Panc1 (cell line): ENCODE data around the gene CEMIP. TPM values are rescaled to one million over a fixed set of nuclear protein-coding genes. Genes with fewer than 3 reads are reported as not detected.

Source experiments
- ATAC-seq: fragments of 200-7000 bp; cut with Tn5 transposase; 2 replicates; pipeline ENCODE4 v1.9.1; 2020; ENCODE audit warnings: mild to moderate bottlenecking, moderate library complexity
- BruUV-seq: library from RNA; stranded (reverse); fragments of 400-500 nt; replicated peaks from 2 replicates; lab custom pipeline; 2021; lab: Mats Ljungman, UMichigan
- CTCF ChIA-PET: fragments of 300-600 bp; sonication (Branson Sonifier 250); formaldehyde crosslinking; loops from one replicate; lab custom pipeline; 2022; ENCODE audit warnings: antibody characterized with exemption; lab: Charles Lee
- POLR2A ChIA-PET: fragments of 300-600 bp; sonication (Branson Sonifier 250); formaldehyde crosslinking; loops from one replicate; lab custom pipeline; 2022; ENCODE audit warnings: antibody characterized with exemption; lab: Charles Lee
- DNase-seq: peaks from one replicate; pipeline ENCODE4 v3.0.0-alpha.2; 2010; ENCODE audit warnings: low read depth, low spot score
- H3K27ac ChIP-seq: 2 replicates; pipeline ENCODE4 v1.5.1; 2011; ENCODE audit warnings: mild to moderate bottlenecking, low read length, inconsistent platforms
- H3K27me3 ChIP-seq: fragments of 200-500 bp; sonication (Bioruptor generic); 2 replicates; pipeline ENCODE4 v1.6.0; 2014; ENCODE audit warnings: low read length, inconsistent platforms; ENCODE audit not compliant: control insufficient read depth, insufficient read depth
- H3K36me3 ChIP-seq: fragments of 200-500 bp; sonication (Bioruptor generic); 2 replicates; pipeline ENCODE4 v1.5.1; 2014; ENCODE audit warnings: inconsistent platforms, mild to moderate bottlenecking, low read length, moderate library complexity; ENCODE audit not compliant: control insufficient read depth, insufficient read depth
- H3K4me1 ChIP-seq: 2 replicates; pipeline ENCODE4 v1.5.1; 2011; ENCODE audit warnings: inconsistent platforms, mild to moderate bottlenecking, low read length, moderate library complexity; ENCODE audit not compliant: control insufficient read depth, insufficient read depth
- H3K4me3 ChIP-seq, 2 experiments: 2 replicates each; pipeline ENCODE4 v1.5.1; 2011 to 2012; ENCODE audit warnings: low read depth in 2 of 2, low read length in 2 of 2, mild to moderate bottlenecking in 2 of 2, inconsistent platforms in 1 of 2, moderate library complexity in 1 of 2
- H3K9me3 ChIP-seq: fragments of 200-500 bp; sonication (Bioruptor generic); 2 replicates; pipeline ENCODE4 v1.5.1; 2014; ENCODE audit warnings: low read depth, mild to moderate bottlenecking, inconsistent platforms, low read length, moderate library complexity; ENCODE audit not compliant: control insufficient read depth, insufficient read depth
- POLR2AphosphoS5 ChIP-seq: IDR thresholded peaks from 2 replicates; pipeline ENCODE4 v1.6.1; 2012; ENCODE audit warnings: mild to moderate bottlenecking, low read depth, low read length, moderate library complexity
- SIN3A ChIP-seq: IDR thresholded peaks from 2 replicates; pipeline ENCODE4 v1.6.1; 2012; ENCODE audit warnings: low read depth, mild to moderate bottlenecking, low read length, moderate library complexity, borderline replicate concordance; ENCODE audit not compliant: insufficient read depth
- TCF7L2 ChIP-seq: IDR thresholded peaks from 2 replicates; pipeline ENCODE4 v1.6.1; 2011; ENCODE audit warnings: mild to moderate bottlenecking, low read depth, low read length, inconsistent platforms
- in situ Hi-C: cut with HindIII; loops from 2 replicates; pipeline ENCODE4 v1.10.0; 2016; ENCODE audit warnings: low sequenced_read_pairs, low pct_unique_long_range_greater_than_20kb
- intact Hi-C: fragments of 100-400 bp; cut with micrococcal nuclease; formaldehyde crosslinking; loops from one replicate; pipeline ENCODE4 v1.10.0; 2022; ENCODE audit not compliant: unreplicated experiment
- total RNA-seq: library from RNA; stranded (reverse); gene quantifications from one replicate; pipeline ENCODE4 v1.2.1, GENCODE V29; 2021; ENCODE audit not compliant: unreplicated experiment
- TF ChIP-seq, protein P1 (sequence below): fragments of 450-650 bp; IDR thresholded peaks from 2 replicates; pipeline ENCODE4 v1.5.1; 2017; ENCODE audit warnings: mild to moderate bottlenecking
- TF ChIP-seq, protein P2 (sequence below), 2 experiments: IDR thresholded peaks; 2 replicates each; pipeline ENCODE4 v1.6.1; 2011 to 2012; ENCODE audit warnings: low read depth in 2 of 2, control low read depth in 1 of 2, low read length in 1 of 2, mild to moderate bottlenecking in 1 of 2, moderate library complexity in 1 of 2; ENCODE audit not compliant: insufficient read depth in 1 of 2

CEMIP gene
- total RNA-seq, 1 experiment from 2014 or later = 0.46 TPM

DNA sequence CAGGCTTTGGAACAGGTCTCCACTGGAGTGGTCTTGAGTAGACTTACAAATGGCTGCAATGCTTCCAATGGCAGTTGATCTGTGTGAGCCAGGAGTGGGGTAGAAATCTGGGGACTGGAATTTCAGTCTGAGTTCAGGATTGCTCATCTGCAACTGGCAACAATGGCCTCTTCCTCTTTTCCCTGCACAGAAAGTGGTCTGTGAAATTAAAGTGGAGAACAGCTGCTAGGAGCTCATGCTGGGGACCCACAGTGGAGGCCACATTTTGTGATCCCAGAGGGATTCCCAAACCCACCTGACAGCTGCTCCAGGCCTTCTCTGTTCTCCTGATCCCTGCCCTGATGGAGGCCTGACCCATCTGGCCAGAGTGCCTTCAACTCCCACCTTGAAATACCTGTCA is 49.6 kb downstream of the CEMIP start:
- DNase-seq (no peak), ATAC-seq (no peak)
- TF ChIP-seq, protein P1, sequence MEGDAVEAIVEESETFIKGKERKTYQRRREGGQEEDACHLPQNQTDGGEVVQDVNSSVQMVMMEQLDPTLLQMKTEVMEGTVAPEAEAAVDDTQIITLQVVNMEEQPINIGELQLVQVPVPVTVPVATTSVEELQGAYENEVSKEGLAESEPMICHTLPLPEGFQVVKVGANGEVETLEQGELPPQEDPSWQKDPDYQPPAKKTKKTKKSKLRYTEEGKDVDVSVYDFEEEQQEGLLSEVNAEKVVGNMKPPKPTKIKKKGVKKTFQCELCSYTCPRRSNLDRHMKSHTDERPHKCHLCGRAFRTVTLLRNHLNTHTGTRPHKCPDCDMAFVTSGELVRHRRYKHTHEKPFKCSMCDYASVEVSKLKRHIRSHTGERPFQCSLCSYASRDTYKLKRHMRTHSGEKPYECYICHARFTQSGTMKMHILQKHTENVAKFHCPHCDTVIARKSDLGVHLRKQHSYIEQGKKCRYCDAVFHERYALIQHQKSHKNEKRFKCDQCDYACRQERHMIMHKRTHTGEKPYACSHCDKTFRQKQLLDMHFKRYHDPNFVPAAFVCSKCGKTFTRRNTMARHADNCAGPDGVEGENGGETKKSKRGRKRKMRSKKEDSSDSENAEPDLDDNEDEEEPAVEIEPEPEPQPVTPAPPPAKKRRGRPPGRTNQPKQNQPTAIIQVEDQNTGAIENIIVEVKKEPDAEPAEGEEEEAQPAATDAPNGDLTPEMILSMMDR = no peak
- TF ChIP-seq TCF7L2 (no peak), POLR2AphosphoS5 (no peak), SIN3A (no peak)
- TF ChIP-seq, protein P2, sequence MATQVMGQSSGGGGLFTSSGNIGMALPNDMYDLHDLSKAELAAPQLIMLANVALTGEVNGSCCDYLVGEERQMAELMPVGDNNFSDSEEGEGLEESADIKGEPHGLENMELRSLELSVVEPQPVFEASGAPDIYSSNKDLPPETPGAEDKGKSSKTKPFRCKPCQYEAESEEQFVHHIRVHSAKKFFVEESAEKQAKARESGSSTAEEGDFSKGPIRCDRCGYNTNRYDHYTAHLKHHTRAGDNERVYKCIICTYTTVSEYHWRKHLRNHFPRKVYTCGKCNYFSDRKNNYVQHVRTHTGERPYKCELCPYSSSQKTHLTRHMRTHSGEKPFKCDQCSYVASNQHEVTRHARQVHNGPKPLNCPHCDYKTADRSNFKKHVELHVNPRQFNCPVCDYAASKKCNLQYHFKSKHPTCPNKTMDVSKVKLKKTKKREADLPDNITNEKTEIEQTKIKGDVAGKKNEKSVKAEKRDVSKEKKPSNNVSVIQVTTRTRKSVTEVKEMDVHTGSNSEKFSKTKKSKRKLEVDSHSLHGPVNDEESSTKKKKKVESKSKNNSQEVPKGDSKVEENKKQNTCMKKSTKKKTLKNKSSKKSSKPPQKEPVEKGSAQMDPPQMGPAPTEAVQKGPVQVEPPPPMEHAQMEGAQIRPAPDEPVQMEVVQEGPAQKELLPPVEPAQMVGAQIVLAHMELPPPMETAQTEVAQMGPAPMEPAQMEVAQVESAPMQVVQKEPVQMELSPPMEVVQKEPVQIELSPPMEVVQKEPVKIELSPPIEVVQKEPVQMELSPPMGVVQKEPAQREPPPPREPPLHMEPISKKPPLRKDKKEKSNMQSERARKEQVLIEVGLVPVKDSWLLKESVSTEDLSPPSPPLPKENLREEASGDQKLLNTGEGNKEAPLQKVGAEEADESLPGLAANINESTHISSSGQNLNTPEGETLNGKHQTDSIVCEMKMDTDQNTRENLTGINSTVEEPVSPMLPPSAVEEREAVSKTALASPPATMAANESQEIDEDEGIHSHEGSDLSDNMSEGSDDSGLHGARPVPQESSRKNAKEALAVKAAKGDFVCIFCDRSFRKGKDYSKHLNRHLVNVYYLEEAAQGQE (IDR thresholded peaks at IDR 0.05; ENCODE audit: insufficient read depth in 1 of 2, low read depth in 2 of 2, low read length in 1 of 2) = no peak
- Histone ChIP-seq H3K27me3 (no peaks in the 10 kb centered on the region), H3K36me3 (no peaks in the 10 kb centered on the region), H3K27ac (no peak overlapping the region), H3K4me1 (no peaks in the 10 kb centered on the region), H3K9me3 (no peaks in the 10 kb centered on the region), H3K4me3 (no peak overlapping the region)
- POLR2A ChIA-PET = no interaction called here
- CTCF ChIA-PET = no interaction called here
- BruUV-seq = no TSS peak
- in situ Hi-C loops (no loop called here), intact Hi-C loops (no loop called here)

DNA sequence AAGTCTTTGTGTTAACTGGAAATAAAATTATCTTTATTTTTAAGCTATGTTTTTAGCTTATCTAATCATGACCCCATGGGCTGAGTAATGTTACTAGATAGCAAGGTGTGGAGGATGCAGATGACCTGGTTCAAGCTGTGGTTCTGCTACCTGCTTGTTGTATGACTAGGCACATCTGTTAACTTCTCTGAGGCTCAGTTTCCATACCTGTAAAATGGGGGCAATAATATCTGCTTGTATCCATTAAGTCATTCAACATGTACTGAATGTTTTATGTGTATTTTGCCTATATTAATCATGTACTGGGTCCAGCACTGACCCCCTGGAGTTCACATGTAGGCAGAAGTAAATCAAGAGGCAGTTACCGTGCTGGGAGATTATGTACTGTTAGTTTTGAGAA is 51.5 kb downstream of the CEMIP start:
- ATAC-seq = no peak
- Histone ChIP-seq H3K27ac (no peak overlapping the region), H3K4me1 (no peaks in the 10 kb centered on the region), H3K4me3 (no peak overlapping the region), H3K27me3 (no peaks in the 10 kb centered on the region), H3K36me3 (no peaks in the 10 kb centered on the region), H3K9me3 (no peaks in the 10 kb centered on the region)
- POLR2A ChIA-PET = no interaction called here
- BruUV-seq = no TSS peak
- no peak for DNase-seq
- in situ Hi-C loops (no loop called here), intact Hi-C loops (no loop called here)
- CTCF ChIA-PET = no interaction called here
- TF ChIP-seq, protein P1 = no peak
- TF ChIP-seq SIN3A = no peak
- TF ChIP-seq POLR2AphosphoS5 = no peak
- TF ChIP-seq, protein P2 (IDR thresholded peaks at IDR 0.05; ENCODE audit: insufficient read depth in 1 of 2, low read depth in 2 of 2, low read length in 1 of 2) = no peak
- no peak for TF ChIP-seq TCF7L2
